NCI-H1930 (cell line): ENCODE data around the gene LY6G6C.
A peak's percentile ranks its signal among the peaks of the same experiment; 100 is the strongest.

Experiments
- DNase-seq, 2 experiments: peaks; one replicate each; lab custom pipeline; 2025; lab: John Stamatoyannopoulos, UW

LY6G6C gene

GRCh38 chr6:31721351-31722020 lies at the start of gene LY6G6C:
TSS of gene LY6G6C (minus strand) at chr6:31721746. CDS start at chr6:31721679, 67 bp downstream.
- no peak for DNase-seq

- no peak for DNase-seq
Measured at GRCh38 chr6:31770860-31771259, 49.3 kb upstream of the LY6G6C start.

GRCh38 chr6:31769684-31770371 lies 48.3 kb upstream of the LY6G6C start:
- peak; percentile 38 to 58 for DNase-seq

- DNase-seq: no peak
Measured at GRCh38 chr6:31768363-31769257, 47.1 kb upstream of the LY6G6C start.

- DNase-seq: no peak
Measured at GRCh38 chr6:31767096-31767645, 45.6 kb upstream of the LY6G6C start.

GRCh38 chr6:31765910-31766794 lies 44.6 kb upstream of the LY6G6C start:
- no peak for DNase-seq

- DNase-seq: no peak
Measured at GRCh38 chr6:31765559-31765909, 44.0 kb upstream of the LY6G6C start.

- DNase-seq: no peak
Measured at GRCh38 chr6:31764198-31764597, 42.7 kb upstream of the LY6G6C start.

- DNase-seq: no peak
Measured at GRCh38 chr6:31763619-31763940, 42.0 kb upstream of the LY6G6C start.

GRCh38 chr6:31762878-31763618 lies 41.5 kb upstream of the LY6G6C start:
- DNase-seq: no peak

GRCh38 chr6:31762356-31762755 lies 40.8 kb upstream of the LY6G6C start, which contains the start of gene SAPCD1:
TSS of gene SAPCD1 (plus strand) at chr6:31762656. CDS start at chr6:31763055, 399 bp downstream.
- no peak for DNase-seq

GRCh38 chr6:31761343-31761742 lies 39.8 kb upstream of the LY6G6C start:
- DNase-seq: no peak

- no peak for DNase-seq
Measured at GRCh38 chr6:31760790-31761189, 39.2 kb upstream of the LY6G6C start.

- no peak for DNase-seq
Measured at GRCh38 chr6:31758281-31758680, 36.7 kb upstream of the LY6G6C start.

- no peak for DNase-seq
Measured at GRCh38 chr6:31752739-31753319, 31.3 kb upstream of the LY6G6C start.

- no peak for DNase-seq
Measured at GRCh38 chr6:31750411-31751022, 29.0 kb upstream of the LY6G6C start.

- DNase-seq: no peak
Measured at GRCh38 chr6:31749301-31750036, 27.9 kb upstream of the LY6G6C start.

GRCh38 chr6:31744422-31744821 lies 22.9 kb upstream of the LY6G6C start:
- DNase-seq: no peak

- no peak for DNase-seq
Measured at GRCh38 chr6:31742894-31743293, 21.3 kb upstream of the LY6G6C start.
